ENCODE measurements around the gene CENPC. TPM values are rescaled to one million over a fixed set of nuclear protein-coding genes. Genes with fewer than 3 reads are reported as not detected.
"Not testable (repeated sequence)": the region's sequence is repeated elsewhere in the genome, so short reads cannot be mapped to it uniquely, and the experiment has no call there.

CENPC gene
- total RNA-seq, 1 donor from 2014 or later, result 32.1 TPM

DNA sequence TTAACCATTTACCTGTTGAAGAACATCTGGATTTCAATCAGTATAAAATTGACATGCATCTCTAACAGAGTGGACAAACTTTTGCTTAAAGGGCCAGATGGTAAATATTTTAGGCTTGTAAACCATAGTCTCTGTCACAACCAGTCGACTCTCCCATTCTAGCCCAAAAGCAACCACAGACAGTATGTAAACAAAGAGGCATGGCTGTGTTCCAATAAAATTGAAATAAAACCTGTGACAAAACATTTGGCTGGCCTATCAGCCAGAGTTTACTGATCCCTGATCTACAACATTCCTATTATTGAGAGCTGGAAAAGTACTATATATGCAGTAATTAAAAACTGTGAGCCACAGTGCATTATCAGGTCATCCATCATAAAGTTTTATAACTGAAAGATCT lies 3.2 kb downstream of the CENPC start:
- TF ChIP-seq, protein P1, sequence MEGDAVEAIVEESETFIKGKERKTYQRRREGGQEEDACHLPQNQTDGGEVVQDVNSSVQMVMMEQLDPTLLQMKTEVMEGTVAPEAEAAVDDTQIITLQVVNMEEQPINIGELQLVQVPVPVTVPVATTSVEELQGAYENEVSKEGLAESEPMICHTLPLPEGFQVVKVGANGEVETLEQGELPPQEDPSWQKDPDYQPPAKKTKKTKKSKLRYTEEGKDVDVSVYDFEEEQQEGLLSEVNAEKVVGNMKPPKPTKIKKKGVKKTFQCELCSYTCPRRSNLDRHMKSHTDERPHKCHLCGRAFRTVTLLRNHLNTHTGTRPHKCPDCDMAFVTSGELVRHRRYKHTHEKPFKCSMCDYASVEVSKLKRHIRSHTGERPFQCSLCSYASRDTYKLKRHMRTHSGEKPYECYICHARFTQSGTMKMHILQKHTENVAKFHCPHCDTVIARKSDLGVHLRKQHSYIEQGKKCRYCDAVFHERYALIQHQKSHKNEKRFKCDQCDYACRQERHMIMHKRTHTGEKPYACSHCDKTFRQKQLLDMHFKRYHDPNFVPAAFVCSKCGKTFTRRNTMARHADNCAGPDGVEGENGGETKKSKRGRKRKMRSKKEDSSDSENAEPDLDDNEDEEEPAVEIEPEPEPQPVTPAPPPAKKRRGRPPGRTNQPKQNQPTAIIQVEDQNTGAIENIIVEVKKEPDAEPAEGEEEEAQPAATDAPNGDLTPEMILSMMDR (IDR thresholded peaks at IDR 0.05; ENCODE audit: partially characterized antibody, unreplicated experiment), result no peak
- H3K27ac Mint-ChIP-seq (ENCODE audit: unreplicated experiment), result no peak overlapping the region
- H3K4me1 Mint-ChIP-seq (ENCODE audit: low read depth, unreplicated experiment), result peaks cover 11% of the 10 kb centered on the region

GRCh38 chr4:67539830-67540229 lies 5.5 kb downstream of the CENPC start:
- H3K27me3 Mint-ChIP-seq (ENCODE audit: unreplicated experiment), result peaks cover 2% of the 10 kb centered on the region
- H3K27ac Mint-ChIP-seq (ENCODE audit: unreplicated experiment), result no peak overlapping the region
- DNase-seq, result no peak
- no peaks in the 10 kb centered on the region for H3K36me3 Mint-ChIP-seq (ENCODE audit: unreplicated experiment)
- H3K4me3 Mint-ChIP-seq (ENCODE audit: unreplicated experiment), result no peak overlapping the region
- TF ChIP-seq, protein P1 (IDR thresholded peaks at IDR 0.05; ENCODE audit: partially characterized antibody, unreplicated experiment), result no peak
- H3K4me1 Mint-ChIP-seq (ENCODE audit: low read depth, unreplicated experiment), result peaks cover 11% of the 10 kb centered on the region
- no peaks in the 10 kb centered on the region for H3K9me3 Mint-ChIP-seq (ENCODE audit: unreplicated experiment)

More for the DNA sequence above, 3.2 kb downstream of the CENPC start:
- Mint-ChIP-seq H3K4me3 (ENCODE audit: unreplicated experiment) (no peak overlapping the region), H3K36me3 (ENCODE audit: unreplicated experiment) (no peaks in the 10 kb centered on the region), H3K27me3 (ENCODE audit: unreplicated experiment) (peaks cover 3% of the 10 kb centered on the region), H3K9me3 (ENCODE audit: unreplicated experiment) (no peaks in the 10 kb centered on the region)
- DNase-seq, result no peak

- TF ChIP-seq, protein P1 (IDR thresholded peaks at IDR 0.05; ENCODE audit: partially characterized antibody, unreplicated experiment), result no peak
- DNase-seq, result no peak
These were observed 9.9 kb downstream of the CENPC start for GRCh38 chr4:67535280-67535840.

GRCh38 chr4:67533112-67533511 lies 12.2 kb downstream of the CENPC start:
- H3K36me3 Mint-ChIP-seq (ENCODE audit: unreplicated experiment), result peaks cover 9% of the 10 kb centered on the region
- peaks cover 5% of the 10 kb centered on the region for H3K4me1 Mint-ChIP-seq (ENCODE audit: low read depth, unreplicated experiment)
- H3K27ac Mint-ChIP-seq (ENCODE audit: unreplicated experiment), result no peak overlapping the region
- no peak overlapping the region for H3K4me3 Mint-ChIP-seq (ENCODE audit: unreplicated experiment)
- H3K9me3 Mint-ChIP-seq (ENCODE audit: unreplicated experiment), result no peaks in the 10 kb centered on the region
- H3K27me3 Mint-ChIP-seq (ENCODE audit: unreplicated experiment), result no peaks in the 10 kb centered on the region
- DNase-seq, result no peak
- TF ChIP-seq, protein P1 (IDR thresholded peaks at IDR 0.05; ENCODE audit: partially characterized antibody, unreplicated experiment), result no peak

More at GRCh38 chr4:67535280-67535840, 9.9 kb downstream of the CENPC start:
- Mint-ChIP-seq H3K27ac (ENCODE audit: unreplicated experiment) (no peak overlapping the region), H3K4me3 (ENCODE audit: unreplicated experiment) (no peak overlapping the region), H3K9me3 (ENCODE audit: unreplicated experiment) (no peaks in the 10 kb centered on the region), H3K27me3 (ENCODE audit: unreplicated experiment) (peaks cover 2% of the 10 kb centered on the region), H3K4me1 (ENCODE audit: low read depth, unreplicated experiment) (peaks cover 5% of the 10 kb centered on the region), H3K36me3 (ENCODE audit: unreplicated experiment) (peaks cover 9% of the 10 kb centered on the region)

DNA sequence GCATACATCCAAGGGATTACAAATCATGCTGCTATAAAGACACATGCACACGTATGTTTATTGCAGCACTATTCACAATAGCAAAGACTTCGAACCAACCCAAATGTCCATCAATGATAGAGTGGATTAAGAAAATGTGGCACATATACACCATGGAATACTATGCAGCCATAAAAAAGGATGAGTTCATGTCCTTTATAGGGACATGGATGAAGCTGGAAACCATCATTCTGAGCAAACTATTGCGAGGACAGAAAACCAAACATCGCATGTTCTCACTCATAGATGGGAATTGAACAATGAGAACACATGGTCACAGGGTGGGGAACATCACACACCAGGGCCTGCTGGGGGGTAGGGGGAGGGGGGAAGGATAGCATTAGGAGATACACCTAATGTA lies 12.9 kb downstream of the CENPC start:
- not testable (repeated sequence) for H3K27ac Mint-ChIP-seq (ENCODE audit: unreplicated experiment); H3K9me3 Mint-ChIP-seq (ENCODE audit: unreplicated experiment); DNase-seq; H3K4me3 Mint-ChIP-seq (ENCODE audit: unreplicated experiment); H3K36me3 Mint-ChIP-seq (ENCODE audit: unreplicated experiment); H3K4me1 Mint-ChIP-seq (ENCODE audit: low read depth, unreplicated experiment); H3K27me3 Mint-ChIP-seq (ENCODE audit: unreplicated experiment)
